Brain pericyte (primary cell): Measurements from ENCODE around the gene UNC45A.
"Not testable (repeated sequence)": the region's sequence is repeated elsewhere in the genome, so short reads cannot be mapped to it uniquely, and the experiment has no call there.

Experiments used
- DNase-seq: peaks from one replicate; pipeline ENCODE4 v3.0.0-alpha.2; 2012; ENCODE audit warnings: low read depth, low spot score

UNC45A gene

GRCh38 chr15:90903733-90904536, 31.1 kb upstream of the UNC45A start:
- DNase-seq: no peak

DNA sequence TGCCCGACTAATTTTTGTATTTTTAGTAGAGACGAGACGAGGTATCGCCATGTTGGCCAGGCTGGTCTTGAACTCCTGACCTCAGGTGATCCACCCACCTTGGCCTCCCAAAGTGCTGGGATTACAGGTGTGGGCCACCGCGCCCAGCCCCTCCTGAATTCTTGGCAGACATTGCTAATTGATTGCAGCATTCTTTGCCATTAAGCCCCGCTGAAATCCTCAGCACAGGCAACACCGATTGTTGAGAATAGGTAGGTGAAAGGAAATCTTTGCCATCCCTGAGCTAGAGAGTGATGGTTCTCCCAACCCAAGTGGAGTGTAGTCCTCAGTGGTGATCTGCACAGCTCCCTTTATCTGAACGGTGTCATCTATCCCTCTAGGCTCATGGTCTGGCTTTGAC, 30.3 kb upstream of the UNC45A start:
- DNase-seq: no peak

DNA sequence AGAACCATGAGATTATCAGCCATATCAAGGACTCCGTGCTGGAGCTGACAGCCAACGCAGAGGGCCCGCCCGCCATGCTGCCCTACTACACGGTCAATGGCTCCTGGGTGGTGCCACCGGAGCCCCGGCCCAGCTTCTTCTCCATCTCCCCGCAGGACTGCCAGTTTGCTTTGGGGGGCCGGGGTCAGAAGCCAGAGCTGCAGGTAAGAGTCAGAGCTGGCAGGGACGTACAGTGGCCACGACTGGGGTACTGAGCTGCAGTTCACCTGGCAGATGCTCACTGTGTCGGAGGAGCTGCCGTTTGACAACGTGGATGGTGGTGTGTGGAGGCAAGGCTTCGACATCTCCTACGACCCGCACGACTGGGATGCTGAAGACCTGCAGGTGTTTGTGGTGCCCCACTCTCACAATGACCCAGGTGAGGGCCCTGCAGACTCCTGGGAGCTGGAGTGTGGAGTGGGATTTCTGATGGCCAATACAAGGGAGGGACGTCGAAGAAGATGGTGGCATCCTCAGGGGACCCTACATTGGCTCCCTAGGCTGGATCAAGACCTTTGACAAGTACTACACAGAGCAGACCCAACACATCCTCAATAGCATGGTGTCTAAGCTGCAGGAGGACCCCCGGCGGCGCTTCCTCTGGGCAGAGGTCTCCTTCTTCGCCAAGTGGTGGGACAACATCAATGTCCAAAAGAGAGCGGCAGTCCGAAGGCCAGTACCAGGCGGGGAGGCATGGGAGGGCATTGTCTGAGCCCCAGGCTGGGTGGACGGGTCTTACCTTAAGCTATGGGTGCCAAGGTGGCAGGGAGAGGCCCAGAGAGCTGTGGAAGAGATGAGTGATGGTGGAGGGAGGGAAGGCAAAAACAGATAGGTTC, 29.5 kb upstream of the UNC45A start:
- DNase-seq: no peak

DNA sequence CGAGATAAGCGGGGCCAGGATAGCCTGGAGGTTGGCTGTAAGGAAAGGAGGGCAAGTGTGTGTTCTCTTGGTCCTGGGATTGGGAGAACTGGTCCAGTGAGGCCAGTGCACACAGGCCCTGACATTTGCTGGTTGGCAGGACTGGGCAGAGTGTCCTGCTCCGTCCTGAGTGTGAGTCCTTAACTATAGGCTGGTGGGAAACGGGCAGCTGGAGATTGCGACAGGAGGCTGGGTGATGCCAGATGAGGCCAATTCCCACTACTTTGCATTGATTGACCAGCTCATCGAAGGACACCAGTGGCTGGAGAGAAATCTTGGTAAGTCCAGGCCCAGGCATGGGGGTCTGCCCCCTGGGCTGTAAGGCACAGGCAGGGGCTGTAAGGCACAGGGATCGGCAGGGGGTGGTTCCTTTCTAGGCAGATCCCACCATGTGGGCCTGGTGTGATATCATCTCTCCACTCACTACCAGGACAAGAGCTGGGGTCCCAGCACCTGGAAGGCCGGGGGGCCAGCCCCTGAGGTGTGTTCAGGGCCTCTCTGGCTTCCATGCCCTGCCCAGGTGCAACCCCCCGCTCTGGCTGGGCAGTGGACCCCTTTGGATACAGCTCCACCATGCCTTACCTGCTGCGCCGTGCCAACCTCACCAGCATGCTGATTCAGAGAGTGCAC, 28.8 kb upstream of the UNC45A start:
- DNase-seq: no peak

DNA sequence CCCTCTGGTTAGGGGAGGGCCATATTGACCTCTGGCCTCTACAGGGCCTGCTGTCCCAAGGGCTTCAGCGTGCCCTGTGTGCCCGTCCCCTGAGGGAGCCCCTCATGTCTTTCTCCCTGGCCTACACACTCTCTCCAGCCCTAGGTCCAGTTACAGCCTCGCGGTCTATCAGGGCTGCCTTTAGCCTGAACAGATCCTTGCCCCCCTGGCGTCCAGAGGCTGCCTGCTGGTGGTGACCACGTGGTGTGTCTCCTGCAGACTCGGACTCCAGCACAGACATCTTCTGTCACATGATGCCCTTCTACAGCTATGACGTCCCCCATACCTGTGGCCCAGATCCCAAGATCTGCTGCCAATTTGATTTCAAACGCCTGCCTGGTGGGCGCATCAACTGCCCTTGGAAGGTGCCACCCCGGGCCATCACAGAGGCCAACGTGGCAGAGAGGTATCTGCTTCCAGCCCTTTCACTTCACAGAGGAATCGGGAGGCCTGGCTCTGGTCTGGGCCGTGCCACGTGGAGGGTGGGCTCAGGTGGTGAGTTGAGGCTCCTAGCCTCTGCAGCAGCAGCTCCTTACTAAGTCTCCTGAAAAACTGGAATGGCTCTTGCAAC, 27.9 kb upstream of the UNC45A start:
- no peak for DNase-seq

- no peak for DNase-seq
Observed at GRCh38 chr15:90907838-90908507, 27.1 kb upstream of the UNC45A start.

GRCh38 chr15:90909449-90909848, 25.6 kb upstream of the UNC45A start:
- not testable (repeated sequence) for DNase-seq

DNA sequence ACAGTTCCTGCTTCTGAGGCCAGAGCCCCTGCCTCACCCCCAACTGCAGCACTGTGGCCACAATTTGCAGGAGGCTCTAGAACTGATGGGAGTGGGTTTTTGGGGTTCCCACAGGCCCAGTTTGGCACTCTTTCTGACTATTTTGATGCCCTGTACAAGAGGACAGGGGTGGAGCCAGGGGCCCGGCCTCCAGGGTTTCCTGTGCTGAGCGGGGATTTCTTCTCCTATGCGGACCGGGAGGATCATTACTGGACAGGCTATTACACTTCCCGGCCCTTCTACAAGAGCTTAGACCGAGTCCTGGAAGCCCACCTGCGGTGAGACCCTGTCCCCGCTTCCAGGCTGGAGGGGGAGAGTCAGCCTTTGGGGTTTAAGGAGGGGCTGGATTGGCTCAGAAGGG, 25.1 kb upstream of the UNC45A start:
- no peak for DNase-seq

DNA sequence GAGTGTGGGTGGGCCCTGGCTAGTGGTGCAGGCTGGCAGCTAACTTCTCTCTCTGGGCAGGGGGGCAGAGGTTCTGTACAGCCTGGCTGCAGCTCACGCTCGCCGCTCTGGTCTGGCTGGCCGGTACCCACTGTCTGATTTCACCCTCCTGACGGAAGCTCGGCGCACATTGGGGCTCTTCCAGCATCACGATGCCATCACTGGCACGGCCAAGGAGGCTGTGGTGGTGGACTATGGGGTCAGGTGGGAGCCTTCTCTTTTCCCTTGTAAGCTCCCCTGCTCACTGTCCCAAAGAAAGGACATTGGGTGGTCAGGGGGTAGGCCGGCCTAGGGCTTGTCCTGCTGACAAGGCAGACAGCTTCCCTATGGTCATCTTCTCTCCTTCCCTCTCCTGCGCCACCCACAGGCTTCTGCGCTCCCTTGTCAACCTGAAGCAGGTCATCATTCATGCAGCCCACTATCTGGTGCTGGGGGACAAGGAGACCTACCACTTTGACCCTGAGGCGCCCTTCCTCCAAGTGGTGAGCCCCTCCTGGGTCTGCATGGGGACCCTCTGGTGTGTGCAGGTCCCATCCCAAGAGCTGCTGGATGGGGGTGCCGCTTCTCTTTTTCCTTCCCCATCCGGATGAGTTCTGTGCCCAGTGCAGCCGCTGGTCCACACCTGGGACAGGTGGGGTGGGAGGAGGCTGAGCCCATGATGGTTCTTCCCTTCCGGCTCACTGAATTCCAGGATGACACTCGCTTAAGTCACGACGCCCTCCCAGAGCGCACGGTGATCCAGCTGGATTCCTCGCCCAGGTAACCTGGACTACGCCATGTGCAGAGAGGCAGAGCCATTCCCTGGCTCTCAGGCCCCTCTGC, 24.4 kb upstream of the UNC45A start:
- no peak for DNase-seq

DNA sequence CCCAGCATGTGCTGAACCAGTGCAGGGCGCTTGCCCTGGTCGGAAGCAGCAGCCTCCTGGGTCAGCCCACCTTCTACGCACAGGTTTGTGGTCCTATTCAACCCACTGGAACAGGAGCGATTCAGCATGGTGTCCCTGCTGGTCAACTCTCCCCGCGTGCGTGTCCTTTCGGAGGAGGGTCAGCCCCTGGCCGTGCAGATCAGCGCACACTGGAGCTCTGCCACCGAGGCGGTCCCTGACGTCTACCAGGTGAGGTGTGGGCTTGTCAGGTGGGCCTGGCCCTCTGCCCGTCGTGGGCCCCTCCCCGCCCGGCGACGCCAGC, 23.8 kb upstream of the UNC45A start:
- no peak for DNase-seq

DNA sequence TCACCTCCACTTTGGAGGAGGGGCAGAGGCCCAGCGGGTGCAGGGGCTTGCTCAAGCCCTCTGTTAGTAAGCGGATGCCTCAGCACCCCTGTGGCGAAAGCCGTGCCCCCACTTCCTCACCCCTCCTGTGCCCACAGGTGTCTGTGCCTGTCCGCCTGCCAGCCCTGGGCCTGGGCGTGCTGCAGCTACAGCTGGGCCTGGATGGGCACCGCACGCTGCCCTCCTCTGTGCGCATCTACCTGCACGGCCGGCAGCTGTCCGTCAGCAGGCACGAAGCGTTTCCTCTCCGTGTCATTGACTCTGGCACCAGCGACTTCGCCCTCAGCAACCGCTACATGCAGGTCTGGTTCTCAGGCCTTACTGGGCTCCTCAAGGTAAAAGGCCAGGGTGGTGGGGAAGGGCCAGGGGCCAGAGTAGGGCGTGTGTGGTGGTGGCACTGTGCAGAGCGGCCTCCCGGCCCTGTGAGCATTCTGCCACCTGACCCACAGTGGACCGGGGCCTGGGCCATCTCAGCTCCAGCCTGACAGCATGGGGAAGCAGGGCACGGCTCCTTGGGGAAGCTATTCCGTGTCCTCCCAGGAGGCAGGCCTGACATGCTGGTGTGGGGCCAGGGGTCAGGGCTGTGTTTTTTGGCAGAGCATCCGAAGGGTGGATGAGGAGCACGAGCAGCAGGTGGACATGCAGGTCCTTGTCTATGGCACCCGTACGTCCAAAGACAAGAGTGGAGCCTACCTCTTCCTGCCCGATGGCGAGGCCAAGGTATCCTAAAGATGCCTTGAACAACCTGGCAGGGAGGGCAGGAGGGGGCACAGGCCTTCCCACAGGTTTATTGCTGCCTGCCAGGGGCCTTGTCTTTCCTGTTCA, 22.9 kb upstream of the UNC45A start:
- no peak for DNase-seq

DNA sequence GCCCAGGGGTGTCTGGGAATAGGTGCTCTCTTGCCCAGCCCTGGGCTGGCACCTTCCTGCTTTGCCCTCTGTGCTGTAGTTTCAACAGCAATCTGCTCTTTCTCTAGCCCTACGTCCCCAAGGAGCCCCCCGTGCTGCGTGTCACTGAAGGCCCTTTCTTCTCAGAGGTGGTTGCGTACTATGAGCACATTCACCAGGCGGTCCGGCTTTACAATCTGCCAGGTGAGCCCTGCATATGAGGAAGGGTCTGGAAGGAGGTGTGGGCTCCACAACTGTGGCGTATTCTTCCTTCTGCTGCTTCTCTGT, 22.4 kb upstream of the UNC45A start:
- no peak for DNase-seq

DNA sequence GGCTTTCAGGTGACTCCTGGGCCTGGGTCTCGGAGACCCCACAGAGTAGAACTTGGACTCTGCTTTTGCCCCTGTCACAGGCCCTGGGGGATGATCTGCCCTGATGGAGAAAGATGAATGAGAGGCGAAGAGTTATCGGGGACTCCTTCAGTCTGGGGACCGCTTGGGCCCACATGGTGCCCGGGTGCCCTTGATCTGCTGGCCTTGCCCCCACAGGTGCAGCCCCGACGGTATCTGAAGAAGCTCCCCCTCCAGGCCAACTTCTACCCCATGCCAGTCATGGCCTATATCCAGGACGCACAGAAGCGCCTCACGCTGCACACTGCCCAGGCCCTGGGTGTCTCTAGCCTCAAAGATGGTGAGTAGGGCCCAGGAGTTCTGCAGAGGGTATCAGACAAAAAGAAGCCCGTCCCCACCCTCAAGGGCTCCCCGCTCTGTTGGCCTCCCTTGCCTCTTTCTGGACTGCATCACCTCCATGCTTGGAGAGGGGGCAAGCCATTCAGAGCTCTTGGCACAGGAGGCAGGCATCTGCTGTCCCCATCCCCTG, 21.6 kb upstream of the UNC45A start:
- DNase-seq: no peak

- no peak for DNase-seq
Observed at GRCh38 chr15:90914305-90915080, 20.6 kb upstream of the UNC45A start.

GRCh38 chr15:90915216-90915807, 19.8 kb upstream of the UNC45A start:
- DNase-seq: no peak

DNA sequence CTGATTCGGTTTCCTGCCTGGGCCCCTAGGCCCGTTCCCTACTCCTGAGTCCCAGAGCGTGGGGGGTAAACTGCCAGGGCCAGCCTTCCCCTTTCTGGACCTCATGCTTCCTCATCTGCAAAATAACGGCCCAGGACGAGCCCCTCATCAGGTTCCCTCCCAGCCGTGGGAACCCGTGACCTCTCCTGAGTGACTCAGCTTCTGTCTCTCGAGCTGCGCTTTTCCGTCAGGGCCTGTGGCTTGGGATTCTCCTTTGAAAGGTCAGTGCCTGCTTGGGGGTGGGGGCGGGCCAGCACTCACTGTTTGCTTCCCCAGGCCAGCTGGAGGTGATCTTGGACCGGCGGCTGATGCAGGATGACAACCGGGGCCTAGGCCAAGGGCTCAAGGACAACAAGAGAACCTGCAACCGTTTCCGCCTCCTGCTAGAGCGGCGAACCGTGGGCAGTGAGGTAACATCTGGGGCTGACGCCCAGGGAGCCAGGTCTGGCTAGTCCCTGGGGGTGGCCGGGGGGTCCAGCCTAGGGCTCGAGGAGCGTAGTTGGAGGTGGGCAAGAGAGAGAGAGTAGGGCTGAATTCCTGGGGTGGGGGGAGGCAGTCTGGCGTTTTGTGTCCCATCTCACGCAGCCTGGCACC, 19.2 kb upstream of the UNC45A start:
- DNase-seq: no peak

GRCh38 chr15:90916461-90916860, 18.6 kb upstream of the UNC45A start:
- no peak for DNase-seq

- no peak for DNase-seq
Observed at GRCh38 chr15:90917569-90917968, 17.5 kb upstream of the UNC45A start.
